HepG2 (cell line): ENCODE measurements around the gene PDLIM4. TPM values are rescaled to one million over a fixed set of nuclear protein-coding genes. Genes with fewer than 3 reads are reported as not detected.

ENCODE experiments used
- ATAC-seq: fragments of 200-7000 bp; cut with Tn5 transposase; 3 replicates; pipeline ENCODE4 v1.9.1; 2020; ENCODE audit warnings: mild to moderate bottlenecking, moderate library complexity
- BruUV-seq: library from RNA; stranded (reverse); fragments of 400-500 nt; replicated peaks from 2 replicates; lab custom pipeline; 2021; lab: Mats Ljungman, UMichigan
- CTCF ChIA-PET: fragments of 300-600 bp; formaldehyde crosslinking; extraction: SDS; loops from one replicate; lab custom pipeline; 2021; ENCODE audit warnings: low total read pairs, inconsistent platforms, low intra/inter-chr PET ratio; lab: Yijun Ruan, JAX
- POLR2A ChIA-PET: fragments of 350-600 bp; sonication (Branson Sonifier 250); formaldehyde crosslinking; loops from one replicate; lab custom pipeline; 2020; ENCODE audit warnings: antibody characterized with exemption, inconsistent platforms; lab: Yijun Ruan, JAX
- DNase-seq: peaks from one replicate; pipeline ENCODE4 v3.0.0-alpha.2; 2015; ENCODE audit warnings: low spot score
- FAIRE-seq: peaks from 3 replicates; lab custom pipeline; 2011; peaks lifted over from hg19 to GRCh38; lab: Jason Lieb, UNC
- H2AFZ ChIP-seq: one replicate; pipeline ENCODE4 v1.6.1; 2011; ENCODE audit warnings: low read length, inconsistent platforms
- H3K27ac ChIP-seq: fragments of 300-600 bp; 3 replicates; pipeline ENCODE4 v1.8.0; 2011; ENCODE audit warnings: mixed run types, mild to moderate bottlenecking, mixed read lengths, low read length, inconsistent platforms; ENCODE audit not compliant: insufficient read depth; ENCODE audit errors: extremely low read length
- H3K27me3 ChIP-seq, 2 experiments: fragments of 200-600 bp in 1 of 2; 2 replicates in 1 of 2; 3 replicates in 1 of 2; pipeline versions ENCODE4 v1.6.0 to v1.8.0; 2011; ENCODE audit warnings: low read length in 2 of 2, mild to moderate bottlenecking in 2 of 2, moderate library complexity in 2 of 2, inconsistent platforms in 1 of 2; ENCODE audit not compliant: insufficient read depth in 2 of 2, control insufficient read depth in 1 of 2
- H3K36me3 ChIP-seq, 2 experiments: fragments of 200-600 bp in 1 of 2; replicated peaks in 1 of 2; 2 replicates in 1 of 2; 3 replicates in 1 of 2; pipeline versions ENCODE4 v1.5.1 to v1.8.0; 2011; ENCODE audit warnings: low read length in 2 of 2, inconsistent platforms in 1 of 2; ENCODE audit not compliant: insufficient read depth in 2 of 2, control insufficient read depth in 1 of 2
- H3K4me1 ChIP-seq: 2 replicates; pipeline ENCODE4 v1.5.1; 2012; ENCODE audit warnings: low read length, inconsistent platforms; ENCODE audit not compliant: insufficient read depth
- H3K4me2 ChIP-seq: 2 replicates; pipeline ENCODE4 v1.6.0; 2011; ENCODE audit warnings: low read depth, low read length, inconsistent platforms
- H3K4me3 ChIP-seq, 3 experiments: fragments of 200-600 bp in 1 of 3; sonication (generic), shearing (Covaris generic) in 1 of 3; replicated peaks in 1 of 3; 2 replicates each; pipeline ENCODE4 v1.5.1; 2011 to 2016; ENCODE audit warnings: low read length in 3 of 3, inconsistent platforms in 2 of 3, low read depth in 2 of 3, mild to moderate bottlenecking in 2 of 3, control low read depth in 1 of 3, mixed read lengths in 1 of 3; ENCODE audit not compliant: insufficient read depth in 1 of 3
- H3K79me2 ChIP-seq: one replicate; pipeline ENCODE4 v1.6.1; 2011; ENCODE audit warnings: low read length, inconsistent platforms; ENCODE audit not compliant: insufficient read depth
- H3K9ac ChIP-seq: 2 replicates; pipeline ENCODE4 v1.6.0; 2011; ENCODE audit warnings: mild to moderate bottlenecking, low read depth, low read length, inconsistent platforms; ENCODE audit not compliant: insufficient read depth
- H3K9me3 ChIP-seq: 2 replicates; pipeline ENCODE4 v1.5.1; 2012; ENCODE audit warnings: mild to moderate bottlenecking, low read length
- H4K20me1 ChIP-seq: 2 replicates; pipeline ENCODE4 v1.6.0; 2011; ENCODE audit warnings: inconsistent platforms, mild to moderate bottlenecking, low read length, moderate library complexity; ENCODE audit not compliant: insufficient read depth
- ARHGAP35 ChIP-seq: sonication (generic); formaldehyde crosslinking; IDR thresholded peaks from 2 replicates; pipeline ENCODE4 v1.9.0; 2022; ENCODE audit warnings: mild to moderate bottlenecking, inconsistent platforms, moderate library complexity, missing genetic modification reagents, borderline replicate concordance
- HMGXB3 ChIP-seq: sonication (generic); formaldehyde crosslinking; IDR thresholded peaks from 2 replicates; pipeline ENCODE4 v1.4.0; 2020; ENCODE audit warnings: missing genetic modification reagents, borderline replicate concordance
- HNRNPL ChIP-seq: fragments of 200-400 bp; formaldehyde crosslinking; IDR thresholded peaks from 2 replicates; pipeline ENCODE4 v1.6.1; 2017; ENCODE audit warnings: mild to moderate bottlenecking, low read depth, low read length
- KLF9 ChIP-seq: IDR thresholded peaks from 2 replicates; pipeline ENCODE4 v1.6.1; 2016; ENCODE audit warnings: low read depth
- MXD1 ChIP-seq: sonication (generic); formaldehyde crosslinking; IDR thresholded peaks from 2 replicates; pipeline ENCODE4 v1.4.0; 2020; ENCODE audit warnings: mild to moderate bottlenecking, missing genetic modification reagents
- NR2F6 ChIP-seq, 2 experiments: IDR thresholded peaks; 2 replicates each; pipeline ENCODE4 v1.6.1; 2016; ENCODE audit warnings: antibody characterized with exemption in 1 of 2, mild to moderate bottlenecking in 1 of 2
- TMF1 ChIP-seq: sonication (generic); formaldehyde crosslinking; IDR thresholded peaks from 2 replicates; pipeline ENCODE4 v1.8.1; 2022; ENCODE audit warnings: low read depth, missing genetic modification reagents
- ZBTB3 ChIP-seq: sonication (generic); formaldehyde crosslinking; IDR thresholded peaks from 2 replicates; pipeline ENCODE4 v1.4.0; 2020; ENCODE audit warnings: low read depth, mild to moderate bottlenecking, moderate library complexity, missing genetic modification reagents, borderline replicate concordance
- ZNF432 ChIP-seq: sonication (generic); formaldehyde crosslinking; IDR thresholded peaks from 2 replicates; pipeline ENCODE4 v1.5.0; 2020; ENCODE audit warnings: missing genetic modification reagents, mild to moderate bottlenecking, borderline replicate concordance
- WGBS: methylation state at CpG from one replicate; pipeline ENCODE4 v1.1.6; 2017; ENCODE audit warnings: low lambda C conversion rate; 5-methylcytosine and 5-hydroxymethylcytosine counted together
- in situ Hi-C: cut with HindIII; loops from 2 replicates; pipeline ENCODE4 v1.10.0; 2017; ENCODE audit warnings: low pct_unique_long_range_greater_than_20kb; ENCODE audit not compliant: extremely low pct_ligation_motif_present
- intact Hi-C: fragments of 100-400 bp; cut with micrococcal nuclease; formaldehyde crosslinking; loops from one replicate; pipeline ENCODE4 v1.10.0; 2022; ENCODE audit not compliant: unreplicated experiment
- polyA plus RNA-seq, 8 experiments: library from polyadenylated mRNA; depleted of rRNA in 3 of 8; stranded (reverse) in 7 of 8; unstranded in 1 of 8; fragments of >200 nt; fragmentation: Illumina TruSeq in 4 of 8; extraction: Trizol in 4 of 8; gene quantifications; 2 replicates each; pipeline versions ENCODE4 v1.2.1 to v1.2.3, GENCODE V29; 2011 to 2016; ENCODE audit warnings: low read depth in 4 of 8, missing spikeins in 1 of 8, mixed read lengths in 1 of 8; ENCODE audit not compliant: insufficient read depth in 1 of 8
- total RNA-seq, 5 experiments: library from RNA; depleted of rRNA; stranded (reverse); fragments of >200 nt; fragmentation: Illumina TruSeq; extraction: Trizol; gene quantifications; 2 replicates each; pipeline ENCODE4 v1.2.3, GENCODE V29; 2016; ENCODE audit warnings: low read depth in 1 of 5
- TF ChIP-seq, protein P1 (sequence below): IDR thresholded peaks from 2 replicates; pipeline ENCODE4 v1.6.1; 2016; ENCODE audit warnings: low read depth, control low read depth

Gene PDLIM4
- total and polyA plus RNA-seq, 2 of the 13 experiments (the other 11 are each of a cell fraction or from before 2014, with no cell fraction given) = 1.1 to 2.3 TPM

GRCh38 chr5:132230871-132231270 lies 26.6 kb upstream of the PDLIM4 start:
- H3K36me3 ChIP-seq = no peaks in the 10 kb centered on the region
- H4K20me1 ChIP-seq = no peaks in the 10 kb centered on the region
- H3K9me3 ChIP-seq = no peaks in the 10 kb centered on the region
- ATAC-seq (no peak), DNase-seq (no peak), FAIRE-seq (no peak)
- H3K27ac ChIP-seq = no peak overlapping the region
- H2AFZ ChIP-seq = no peak overlapping the region
- peaks cover 0 to 6% of the 10 kb centered on the region in 2 experiments; a peak in 3 of 5 replicates for H3K27me3 ChIP-seq
- H3K4me1 ChIP-seq = peaks cover 19% of the 10 kb centered on the region
- TF ChIP-seq ZBTB3 (CRISPR knock-in tag) (no peak), NR2F6 (IDR thresholded peaks at IDR 0.05) (no peak), NR2F6 (CRISPR knock-in tag; IDR thresholded peaks at IDR 0.05) (no peak), MXD1 (CRISPR knock-in tag) (no peak), HNRNPL (no peak)
- TF ChIP-seq, protein P1, sequence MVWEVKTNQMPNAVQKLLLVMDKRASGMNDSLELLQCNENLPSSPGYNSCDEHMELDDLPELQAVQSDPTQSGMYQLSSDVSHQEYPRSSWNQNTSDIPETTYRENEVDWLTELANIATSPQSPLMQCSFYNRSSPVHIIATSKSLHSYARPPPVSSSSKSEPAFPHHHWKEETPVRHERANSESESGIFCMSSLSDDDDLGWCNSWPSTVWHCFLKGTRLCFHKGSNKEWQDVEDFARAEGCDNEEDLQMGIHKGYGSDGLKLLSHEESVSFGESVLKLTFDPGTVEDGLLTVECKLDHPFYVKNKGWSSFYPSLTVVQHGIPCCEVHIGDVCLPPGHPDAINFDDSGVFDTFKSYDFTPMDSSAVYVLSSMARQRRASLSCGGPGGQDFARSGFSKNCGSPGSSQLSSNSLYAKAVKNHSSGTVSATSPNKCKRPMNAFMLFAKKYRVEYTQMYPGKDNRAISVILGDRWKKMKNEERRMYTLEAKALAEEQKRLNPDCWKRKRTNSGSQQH = no peak
- WGBS = 86% methylated on average over 9 of the region's 9 CpGs
- ChIA-PET POLR2A (no interaction called here), CTCF (no interaction called here)
- in situ Hi-C loops (no loop called here), intact Hi-C loops (no loop called here)
- no peak overlapping the region for H3K9ac ChIP-seq
- peaks cover 7% of the 10 kb centered on the region for H3K79me2 ChIP-seq
- no TSS peak for BruUV-seq
- no peak overlapping the region for H3K4me3 ChIP-seq
- no peak overlapping the region for H3K4me2 ChIP-seq

DNA sequence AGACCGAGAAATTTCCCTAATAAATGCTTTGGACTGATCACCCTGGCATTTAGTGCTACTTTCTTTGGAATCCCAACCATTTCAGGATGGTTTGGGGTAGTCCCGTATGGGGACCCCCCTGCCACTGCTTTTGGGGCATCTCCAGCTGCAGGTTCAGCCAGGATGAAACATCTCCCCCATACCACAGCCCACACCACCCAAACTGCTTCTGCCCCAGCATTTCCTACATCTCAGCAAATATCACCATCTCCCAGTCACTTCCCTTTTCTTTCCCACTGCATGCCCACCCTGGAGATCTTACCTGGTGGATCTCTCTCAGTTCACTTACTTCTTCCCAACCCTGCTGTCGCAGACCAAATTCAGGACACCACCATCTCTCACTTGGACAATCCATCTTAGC lies 25.0 kb upstream of the PDLIM4 start:
- H4K20me1 ChIP-seq = no peaks in the 10 kb centered on the region
- 43% methylated on average over 2 of the region's 3 CpGs for WGBS
- H3K9me3 ChIP-seq = no peaks in the 10 kb centered on the region
- no TSS peak for BruUV-seq
- FAIRE-seq = no peak
- in situ Hi-C loops (no loop called here), intact Hi-C loops (no loop called here)
- H3K4me3 ChIP-seq = no peak overlapping the region
- ChIA-PET CTCF (no interaction called here), POLR2A (no interaction called here)
- no peaks in the 10 kb centered on the region for H3K79me2 ChIP-seq
- H3K4me1 ChIP-seq = peaks cover 8% of the 10 kb centered on the region
- H2AFZ ChIP-seq = no peak overlapping the region
- H3K27ac ChIP-seq = no peak overlapping the region
- H3K27me3 ChIP-seq = peaks cover 0 to 6% of the 10 kb centered on the region in 2 experiments; a peak in 3 of 5 replicates
- no peak for DNase-seq
- no peak for ATAC-seq
- no peak overlapping the region for H3K4me2 ChIP-seq
- no peaks in the 10 kb centered on the region for H3K36me3 ChIP-seq
- TF ChIP-seq ARHGAP35 = no peak
- TF ChIP-seq TMF1 (CRISPR knock-in tag) = no peak
- TF ChIP-seq HMGXB3 (CRISPR knock-in tag) = no peak
- TF ChIP-seq KLF9 (CRISPR knock-in tag) = no peak
- TF ChIP-seq ZNF432 (CRISPR knock-in tag) = no peak
- H3K9ac ChIP-seq = no peak overlapping the region
